Gastroesophageal sphincter (tissue), 3 donors: ENCODE results near the gene ZNF492.

Experiments used
- CTCF ChIP-seq, 4 experiments: fragments of 200-600 bp in 2 of 4; fragments of 450-650 bp in 2 of 4; sonication (generic) in 1 of 4; IDR thresholded peaks; one replicate each; pipeline ENCODE4 v1.5.1; 2017 to 2019; ENCODE audit warnings: antibody characterized with exemption in 4 of 4, mild to moderate bottlenecking in 2 of 4, moderate library complexity in 2 of 4
- EP300 ChIP-seq: sonication (generic); formaldehyde crosslinking; IDR thresholded peaks from one replicate; pipeline ENCODE4 v1.6.1; 2017; ENCODE audit warnings: antibody characterized with exemption, mild to moderate bottlenecking
- POLR2AphosphoS5 ChIP-seq: sonication (generic); formaldehyde crosslinking; IDR thresholded peaks from one replicate; pipeline ENCODE4 v1.6.1; 2017; ENCODE audit warnings: antibody characterized with exemption

GRCh38 chr19:22620401-22620800, 13.7 kb upstream of the ZNF492 start:
- TF ChIP-seq POLR2AphosphoS5 = no peak
- no peak for TF ChIP-seq CTCF (IDR thresholded peaks at IDR 0.05)
- TF ChIP-seq EP300 = no peak
